GM10847 (cell line): ENCODE results near the gene BLOC1S1.
A peak's percentile ranks its signal among the peaks of the same experiment; 100 is the strongest.

Source experiments
- POLR2A ChIP-seq: IDR thresholded peaks from 2 replicates; pipeline ENCODE4 v1.6.1; 2011; ENCODE audit not compliant: insufficient read length; ENCODE audit errors: extremely low read depth

The BLOC1S1 gene

DNA sequence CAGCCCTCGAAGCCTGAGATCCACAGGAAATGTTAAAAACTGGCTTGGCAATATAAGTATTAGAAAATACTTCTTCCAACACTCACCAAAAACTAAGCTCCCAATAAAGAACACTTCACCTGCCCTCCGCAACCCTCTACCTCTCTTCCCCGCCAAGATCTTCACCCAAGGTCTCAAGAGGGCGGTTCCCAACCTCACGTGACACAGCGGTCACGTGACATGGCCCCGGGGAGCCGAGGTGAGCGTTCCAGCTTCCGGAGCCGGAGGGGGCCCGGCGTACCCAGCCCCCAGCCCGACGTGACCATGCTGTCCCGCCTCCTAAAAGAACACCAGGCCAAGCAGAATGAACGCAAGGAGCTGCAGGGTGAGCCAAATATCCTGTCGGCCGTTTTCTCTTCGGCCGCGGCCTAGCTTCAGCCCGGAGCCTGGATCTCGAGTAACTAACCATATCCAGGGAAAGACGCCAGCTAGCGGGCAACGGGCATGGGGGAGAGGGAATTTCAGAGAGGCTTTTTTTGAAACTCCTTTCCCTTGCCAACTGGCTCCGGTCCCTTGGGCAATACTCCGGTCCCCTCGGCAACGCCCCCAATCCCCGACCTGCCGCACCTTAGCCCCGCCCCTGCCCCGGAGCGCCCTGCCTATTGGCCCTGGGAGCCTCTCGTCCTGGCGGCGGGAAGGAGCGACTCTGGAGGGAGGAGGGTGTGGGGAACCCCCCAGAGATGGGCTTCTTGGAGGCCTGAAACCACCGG, at the start of gene BLOC1S1:
BLOC1S1 (plus strand) TSS at position 214 of the 749 bp plus-strand sequence; CDS start at position 220, 6 bp downstream.
- peak; percentile 42 for TF ChIP-seq POLR2A

DNA sequence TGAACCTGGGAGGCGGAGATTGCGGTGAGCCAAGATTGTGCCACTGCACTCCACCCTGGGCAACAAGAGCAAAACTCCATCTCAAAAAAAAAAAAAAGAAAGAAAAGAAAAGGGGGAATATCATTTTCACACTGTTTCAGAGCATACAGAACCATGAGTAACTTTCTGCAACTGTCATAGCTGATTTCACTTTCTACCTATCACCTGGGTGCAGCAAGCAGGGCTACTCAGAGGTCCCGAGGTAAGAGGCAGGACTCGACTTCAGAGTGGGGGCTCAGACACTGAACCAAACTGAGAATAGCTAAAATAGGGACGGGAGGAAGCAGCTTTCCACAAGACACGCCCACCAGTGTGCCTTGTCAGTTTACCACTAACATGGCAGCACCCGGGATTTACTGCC, 49.3 kb upstream of the BLOC1S1 start:
- TF ChIP-seq POLR2A: no peak

DNA sequence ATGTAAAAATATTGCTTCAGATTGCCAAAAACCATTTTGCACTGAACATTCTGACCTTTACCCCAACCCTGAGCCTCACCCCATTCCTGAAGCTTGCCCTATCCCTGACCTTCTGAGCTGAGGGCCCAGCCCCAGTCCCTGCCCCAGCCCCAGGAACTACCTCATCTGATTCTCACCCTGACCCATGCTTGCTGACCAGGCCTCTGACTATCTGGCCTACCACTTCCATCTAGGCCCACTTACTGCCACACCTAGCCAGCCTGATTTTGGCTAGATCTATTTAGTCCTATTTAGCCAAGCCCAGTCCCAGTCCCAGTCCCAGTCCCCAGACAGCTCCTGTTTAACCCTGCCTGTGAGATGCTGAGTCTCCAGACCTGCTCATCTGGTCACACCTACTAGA, 45.6 kb upstream of the BLOC1S1 start:
- no peak for TF ChIP-seq POLR2A

DNA sequence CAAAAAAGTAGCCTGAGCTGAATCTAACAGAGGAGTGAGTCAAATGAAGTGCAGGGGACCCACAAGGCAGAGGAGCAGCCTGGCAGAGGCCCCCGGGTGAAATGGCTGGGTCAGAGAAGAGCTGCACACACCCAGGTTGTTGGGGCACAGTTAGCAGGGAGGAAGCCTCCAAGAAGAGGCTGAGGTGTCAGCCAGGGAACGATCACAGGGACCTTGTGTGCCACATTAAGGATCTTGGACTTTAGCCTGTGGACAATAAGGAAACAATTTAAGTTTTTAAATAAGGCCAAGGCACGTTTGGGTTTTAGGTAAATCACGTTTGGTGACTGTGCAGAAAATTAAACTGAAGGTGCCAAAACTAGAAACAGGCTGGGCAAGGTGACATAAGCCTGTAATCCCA, 44.1 kb upstream of the BLOC1S1 start:
- no peak for TF ChIP-seq POLR2A

DNA sequence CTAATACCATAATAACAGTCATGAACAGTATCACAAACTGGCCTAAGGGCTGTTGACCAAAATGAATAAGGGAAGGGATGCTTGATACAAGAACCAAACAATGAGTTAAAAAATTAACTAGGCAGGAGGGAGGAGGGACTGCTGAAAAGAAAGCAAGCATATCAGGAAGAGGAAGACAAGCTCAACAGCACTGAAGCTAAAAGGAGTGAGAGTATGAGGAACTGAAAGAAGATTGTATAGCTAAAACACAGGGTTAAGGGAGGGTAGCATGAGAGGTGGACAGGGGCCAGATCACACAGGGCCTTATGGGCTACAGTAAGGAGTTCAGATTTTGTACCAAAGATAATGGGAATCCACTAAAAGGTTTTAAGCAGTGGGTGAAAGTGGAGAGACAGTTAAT, 42.2 kb upstream of the BLOC1S1 start:
- no peak for TF ChIP-seq POLR2A

DNA sequence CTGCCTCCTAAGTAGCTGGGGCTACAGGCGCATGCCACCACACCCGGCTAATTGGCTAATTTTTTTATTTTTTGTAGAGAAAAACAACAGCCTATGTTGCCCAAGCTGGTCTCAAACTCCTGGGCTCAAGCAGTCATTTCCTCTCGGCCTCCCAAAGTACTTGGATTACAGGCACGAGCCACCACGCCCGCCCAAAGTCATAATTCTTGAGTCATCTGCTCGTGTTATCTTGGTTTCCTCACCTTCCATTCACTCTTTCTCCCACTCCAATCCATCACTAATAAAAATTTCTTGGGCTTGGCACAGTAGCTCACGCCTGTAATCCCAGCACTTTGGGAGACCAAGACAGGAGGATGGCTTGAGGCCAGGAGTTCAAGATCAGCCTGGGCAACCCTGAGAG, 40.2 kb upstream of the BLOC1S1 start:
- no peak for TF ChIP-seq POLR2A

DNA sequence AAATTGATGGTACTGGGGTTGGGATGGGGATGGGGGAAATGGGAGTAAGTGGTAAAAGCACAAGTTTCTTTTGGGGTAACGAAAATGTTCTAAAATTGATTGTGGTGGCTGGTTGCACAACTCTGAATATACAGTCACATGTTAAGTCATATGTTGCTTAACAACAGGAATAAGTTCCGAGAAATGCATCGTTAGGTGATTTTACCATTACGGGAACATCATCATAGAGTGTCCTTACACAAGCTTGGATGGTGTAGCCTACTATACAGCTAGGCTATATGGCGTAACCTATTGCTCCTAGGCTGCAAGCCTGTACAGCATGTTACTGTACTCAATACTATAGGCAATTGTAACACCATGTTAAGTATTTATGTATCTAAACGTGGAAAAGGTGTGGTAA, 39.1 kb upstream of the BLOC1S1 start:
- TF ChIP-seq POLR2A: no peak

DNA sequence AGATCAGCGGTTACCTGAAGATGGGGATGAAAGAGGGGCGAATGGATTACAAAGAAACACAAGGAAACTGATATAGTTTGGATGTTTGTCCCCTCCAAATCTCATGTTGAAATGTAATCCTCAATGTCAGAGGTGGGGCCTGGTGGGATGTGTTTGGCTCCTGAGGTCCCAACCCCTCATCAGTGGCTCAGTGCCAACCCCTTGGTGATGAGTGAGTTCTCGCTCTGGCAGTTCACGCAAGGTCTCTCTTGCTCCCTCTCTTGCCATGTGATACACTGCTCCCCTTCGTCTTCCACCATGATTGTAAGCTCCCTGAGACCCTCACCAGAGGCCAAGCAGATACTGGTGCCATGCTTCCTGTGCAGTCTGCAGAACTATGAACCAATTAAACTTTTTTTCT, 36.2 kb upstream of the BLOC1S1 start:
- TF ChIP-seq POLR2A: no peak

DNA sequence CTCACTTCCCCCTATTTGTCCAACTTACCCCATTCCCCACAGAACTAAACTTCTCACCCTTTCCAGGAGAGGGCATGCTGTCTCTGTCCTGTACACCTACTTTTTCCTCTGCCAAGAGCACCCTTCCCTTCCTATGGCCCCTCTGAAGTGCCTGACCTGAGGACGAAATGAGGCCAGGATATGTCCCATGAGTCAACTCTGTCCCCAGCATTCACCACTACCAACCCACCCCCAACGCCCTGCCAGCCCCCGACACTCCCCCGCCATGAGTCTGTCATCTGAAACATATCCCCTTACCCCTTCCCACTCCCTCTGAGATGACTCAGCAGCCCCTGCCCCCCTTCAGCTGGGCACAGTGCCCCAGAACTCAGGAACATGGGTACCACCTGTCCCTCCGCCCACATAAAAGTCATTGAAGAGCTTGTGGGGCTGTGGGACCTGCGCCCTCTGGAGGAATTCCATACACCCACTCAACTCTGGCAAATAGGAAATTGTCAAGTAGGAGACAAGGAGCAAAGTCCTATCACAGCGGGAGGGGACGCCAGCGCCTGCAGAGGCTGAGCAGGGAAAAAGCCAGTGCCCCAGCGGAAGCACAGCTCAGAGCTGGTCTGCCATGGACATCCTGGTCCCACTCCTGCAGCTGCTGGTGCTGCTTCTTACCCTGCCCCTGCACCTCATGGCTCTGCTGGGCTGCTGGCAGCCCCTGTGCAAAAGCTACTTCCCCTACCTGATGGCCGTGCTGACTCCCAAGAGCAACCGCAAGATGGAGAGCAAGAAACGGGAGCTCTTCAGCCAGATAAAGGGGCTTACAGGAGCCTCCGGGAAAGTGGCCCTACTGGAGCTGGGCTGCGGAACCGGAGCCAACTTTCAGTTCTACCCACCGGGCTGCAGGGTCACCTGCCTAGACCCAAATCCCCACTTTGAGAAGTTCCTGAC, 34.4 kb upstream of the BLOC1S1 start:
- TF ChIP-seq POLR2A: no peak

DNA sequence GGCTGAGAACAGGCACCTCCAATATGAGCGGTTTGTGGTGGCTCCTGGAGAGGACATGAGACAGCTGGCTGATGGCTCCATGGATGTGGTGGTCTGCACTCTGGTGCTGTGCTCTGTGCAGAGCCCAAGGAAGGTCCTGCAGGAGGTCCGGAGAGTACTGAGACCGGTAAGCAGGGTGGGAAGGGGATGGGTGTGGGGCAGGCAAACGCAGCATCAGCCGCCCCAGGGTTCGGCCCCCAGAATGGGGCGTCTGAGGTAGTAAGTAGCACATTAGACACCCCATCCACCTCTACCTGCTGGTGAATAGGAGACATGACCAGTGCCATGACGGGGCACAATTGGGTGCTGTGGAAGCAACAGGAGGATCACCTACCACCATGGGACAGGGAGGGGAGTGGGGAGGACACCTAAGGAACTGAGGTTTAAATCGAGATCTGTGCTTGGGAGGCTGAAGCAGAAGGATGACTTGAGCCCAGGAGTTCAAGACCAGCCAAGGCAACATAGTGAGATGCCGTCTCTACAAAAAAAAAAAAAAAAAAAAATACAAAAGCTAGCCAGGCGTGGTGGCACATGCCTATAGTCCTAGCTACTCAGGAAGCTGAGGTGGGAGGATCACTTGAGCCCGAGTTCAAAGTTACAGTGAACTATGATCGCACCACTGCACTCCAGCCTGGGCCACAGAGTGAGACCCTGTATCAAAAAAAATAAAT, 33.6 kb upstream of the BLOC1S1 start:
- no peak for TF ChIP-seq POLR2A

DNA sequence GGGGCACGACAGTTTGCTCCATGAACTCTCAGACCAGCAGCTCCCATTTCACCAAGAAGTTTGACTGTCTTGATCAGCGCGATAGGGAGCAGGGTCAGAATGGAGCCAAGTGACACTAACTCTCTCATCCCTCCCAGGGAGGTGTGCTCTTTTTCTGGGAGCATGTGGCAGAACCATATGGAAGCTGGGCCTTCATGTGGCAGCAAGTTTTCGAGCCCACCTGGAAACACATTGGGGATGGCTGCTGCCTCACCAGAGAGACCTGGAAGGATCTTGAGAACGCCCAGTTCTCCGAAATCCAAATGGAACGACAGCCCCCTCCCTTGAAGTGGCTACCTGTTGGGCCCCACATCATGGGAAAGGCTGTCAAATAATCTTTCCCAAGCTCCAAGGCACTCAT, 32.2 kb upstream of the BLOC1S1 start:
- TF ChIP-seq POLR2A: no peak

DNA sequence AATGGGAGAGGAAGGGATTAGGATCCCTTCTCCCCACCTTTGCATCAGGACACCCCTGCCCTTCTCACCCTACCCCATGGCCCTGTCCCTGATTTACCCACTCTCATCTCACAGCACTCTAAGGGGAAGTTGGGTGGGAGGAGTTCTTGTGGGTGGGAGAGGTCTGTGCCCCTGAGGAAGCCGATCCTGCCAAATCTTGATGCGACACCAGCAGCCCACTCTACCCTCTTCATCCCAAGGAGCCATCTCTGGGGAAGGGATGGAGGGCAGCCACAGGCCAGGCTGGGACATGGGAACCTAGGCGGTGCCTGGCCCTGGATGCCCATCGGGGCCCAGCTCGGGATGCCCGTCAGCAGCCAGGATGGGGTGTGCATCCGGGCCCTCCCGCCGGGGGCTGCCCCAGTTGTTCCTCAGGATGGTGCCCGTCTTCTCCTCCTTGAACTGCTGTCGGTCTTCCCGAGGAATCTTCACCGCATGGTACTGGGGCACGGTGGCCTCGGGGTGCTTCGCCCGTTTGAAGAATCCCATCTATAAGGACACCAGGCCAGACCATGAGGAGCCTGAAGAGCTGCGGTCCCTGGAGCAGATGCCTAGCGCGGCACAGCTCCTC, 31.0 kb upstream of the BLOC1S1 start:
- no peak for TF ChIP-seq POLR2A

DNA sequence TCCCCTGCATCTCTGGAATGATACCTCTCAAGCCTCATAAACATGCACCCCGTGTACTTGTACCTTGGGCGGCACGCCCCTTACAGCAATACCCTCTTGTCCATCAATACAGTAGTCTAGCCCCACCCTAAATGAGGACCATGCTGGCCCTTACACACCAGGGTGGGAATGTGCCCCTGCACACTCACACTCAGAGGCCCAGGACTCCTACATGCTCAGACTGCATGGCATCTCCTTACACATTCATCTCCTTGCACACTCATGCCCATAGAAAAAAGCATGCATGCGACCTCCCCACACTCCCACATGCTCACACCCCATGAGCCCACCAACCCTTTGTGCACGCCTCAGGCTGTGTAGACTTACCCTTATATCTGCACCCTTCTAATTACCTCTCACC, 30.2 kb upstream of the BLOC1S1 start:
- TF ChIP-seq POLR2A: no peak

DNA sequence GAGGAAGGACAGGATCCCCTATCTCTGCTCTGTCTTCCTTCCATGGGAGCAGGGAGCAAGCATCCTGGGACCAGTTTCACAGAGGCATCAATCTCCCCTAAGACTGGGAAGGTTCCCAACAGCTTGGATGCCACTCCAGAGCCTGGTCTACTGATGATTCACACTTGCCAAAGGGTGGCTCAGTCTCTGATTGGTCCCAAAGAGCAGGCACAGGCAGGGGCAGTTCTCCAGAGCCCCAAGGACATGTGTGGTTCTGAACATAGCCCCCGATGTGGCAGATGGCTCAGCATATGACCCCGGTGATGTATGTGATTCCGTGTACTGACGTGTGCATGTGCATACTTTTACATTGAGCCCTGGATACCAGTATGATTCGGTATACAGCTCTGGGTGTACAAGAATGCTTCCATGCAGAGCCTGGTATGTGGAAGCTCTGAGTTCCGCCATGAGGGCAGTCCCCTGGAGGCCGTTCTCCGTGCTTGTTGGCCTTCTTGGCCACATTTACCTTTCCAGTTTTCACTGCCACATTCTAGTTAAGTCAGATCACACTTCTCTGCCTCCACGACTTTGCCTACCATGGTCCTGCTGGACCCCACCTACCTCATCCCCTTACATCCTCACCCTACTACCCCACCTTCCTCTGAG, 29.4 kb upstream of the BLOC1S1 start:
- TF ChIP-seq POLR2A: no peak

DNA sequence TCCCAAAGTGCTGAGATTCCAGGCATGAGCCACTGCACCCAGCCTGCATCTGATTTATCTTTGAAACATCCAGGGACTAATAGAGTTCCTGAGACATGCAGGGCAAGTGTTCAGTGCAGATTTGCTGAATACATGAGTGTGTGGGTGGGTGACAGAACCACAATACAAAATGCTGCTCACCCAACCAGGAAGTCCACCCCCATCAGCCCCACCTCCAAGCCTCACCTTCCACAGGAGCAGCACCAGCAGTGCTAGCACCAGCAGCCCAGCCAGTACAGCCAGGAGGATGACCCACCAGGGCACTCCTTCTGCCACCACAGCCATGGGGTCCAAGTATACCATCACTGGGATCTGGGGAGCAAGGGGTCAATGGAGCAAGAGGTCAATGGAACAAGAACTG, 28.1 kb upstream of the BLOC1S1 start:
- TF ChIP-seq POLR2A: no peak
